ENCODE measurements around the gene AARSD1.
"Not testable (repeated sequence)": the region's sequence is repeated elsewhere in the genome, so short reads cannot be mapped to it uniquely, and the experiment has no call there.

The AARSD1 gene

DNA sequence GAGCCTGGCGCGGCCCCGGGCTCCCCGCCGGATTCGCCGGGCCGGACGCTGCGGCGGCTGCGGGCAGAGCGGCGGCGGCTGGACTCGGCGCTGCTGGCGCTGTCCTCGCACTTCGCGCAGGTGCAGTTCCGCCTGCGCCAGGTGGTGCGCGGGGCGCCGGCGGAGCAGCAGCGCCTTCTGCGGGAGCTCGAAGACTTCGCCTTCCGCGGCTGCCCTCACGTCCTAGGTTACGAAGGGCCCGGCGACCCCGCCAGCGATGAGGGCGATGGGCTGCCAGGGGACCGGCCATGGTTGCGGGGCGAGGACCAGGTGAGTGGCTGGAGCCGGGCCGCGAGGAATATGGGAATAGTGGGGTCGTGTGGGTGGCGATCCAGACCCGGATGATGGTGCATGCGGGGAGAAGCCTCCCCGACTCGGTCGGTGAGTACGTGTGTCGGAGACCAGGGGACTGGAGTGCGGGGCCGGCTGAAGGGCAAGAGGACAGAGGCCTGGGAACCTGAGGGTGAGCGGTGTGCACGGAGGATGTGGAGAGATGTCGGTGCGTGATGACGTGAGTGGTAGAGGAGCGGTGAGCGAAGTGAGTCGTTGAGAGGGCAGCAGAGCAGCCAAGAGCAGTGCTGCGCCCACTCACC is 16.6 kb upstream of the AARSD1 start:
- DNase-seq (ENCODE audit: low read depth in 2 of 2) = peak; percentile 42 to 44

- peak; percentile 87 to 93 for DNase-seq (ENCODE audit: low read depth in 2 of 2)
Measured at GRCh38 chr17:42980274-42980765, 16.1 kb upstream of the AARSD1 start, which contains the start of gene RUNDC1. Gene RUNDC1, plus strand, starts transcription at chr17:42980565. Its CDS starts 12 bp downstream, at chr17:42980577.

DNA sequence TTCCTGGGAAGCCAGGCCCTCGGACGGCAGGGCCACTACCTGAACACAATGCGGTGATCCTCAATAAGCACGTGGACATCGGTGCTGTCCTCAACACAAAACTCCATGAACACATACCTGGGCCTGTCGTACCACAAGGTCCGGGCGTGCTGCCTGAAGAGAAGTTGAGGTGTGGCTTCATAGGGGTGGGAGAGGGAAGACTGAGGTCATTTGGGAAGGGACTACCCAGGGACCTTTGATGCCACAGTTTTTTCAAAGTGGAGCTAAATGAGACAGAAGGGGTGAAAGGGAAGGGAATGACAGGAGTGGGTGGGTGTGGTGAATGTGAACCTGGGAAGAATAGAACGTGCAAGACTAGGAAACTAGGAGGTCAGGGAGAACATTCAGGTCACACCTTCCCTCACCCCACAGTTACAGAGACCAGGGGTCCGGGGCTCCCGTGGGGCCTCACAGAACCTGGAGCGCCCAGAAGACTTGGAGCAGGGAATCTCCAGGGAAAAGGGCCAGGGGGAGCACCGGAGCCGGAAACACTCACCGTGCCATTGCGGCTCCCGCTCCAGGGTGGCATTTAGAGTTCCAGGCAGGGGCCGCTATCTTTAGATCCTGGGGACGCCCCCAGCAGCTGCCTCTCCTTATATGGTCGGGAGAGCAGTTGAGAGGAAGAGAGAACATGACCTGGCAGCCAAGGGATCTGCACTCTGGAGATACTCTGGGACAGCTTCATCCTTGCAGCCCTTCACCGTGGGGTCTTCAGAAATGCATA is 15.4 kb upstream of the AARSD1 start, which contains the start of gene PTGES3L:
Gene PTGES3L, minus strand, starts transcription at position 570 of the 763 bp plus-strand sequence. Its CDS starts 27 bp downstream, at position 543.
- no peak for DNase-seq (ENCODE audit: low read depth in 2 of 2)

DNA sequence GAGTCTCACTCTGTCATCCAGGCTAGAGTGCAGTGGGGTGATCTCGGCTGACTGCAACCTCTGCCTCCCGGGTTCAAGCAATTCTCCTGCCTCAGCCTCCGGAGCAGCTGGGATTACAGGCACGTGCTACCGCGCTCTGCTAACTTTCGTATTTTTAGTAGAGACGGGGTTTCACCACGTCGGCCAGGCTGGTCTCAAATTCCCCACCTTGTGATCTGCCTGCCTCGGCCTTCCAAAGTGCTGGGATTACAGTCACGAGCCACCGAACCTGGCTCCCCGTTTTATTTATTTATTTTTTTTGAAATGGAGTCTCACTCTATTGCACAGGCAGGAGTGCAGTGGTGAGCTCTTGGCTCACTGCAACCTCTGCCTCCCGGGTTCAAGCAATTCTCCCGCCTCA is 11.4 kb upstream of the AARSD1 start:
- DNase-seq (ENCODE audit: low read depth in 2 of 2) = not testable (repeated sequence)

DNA sequence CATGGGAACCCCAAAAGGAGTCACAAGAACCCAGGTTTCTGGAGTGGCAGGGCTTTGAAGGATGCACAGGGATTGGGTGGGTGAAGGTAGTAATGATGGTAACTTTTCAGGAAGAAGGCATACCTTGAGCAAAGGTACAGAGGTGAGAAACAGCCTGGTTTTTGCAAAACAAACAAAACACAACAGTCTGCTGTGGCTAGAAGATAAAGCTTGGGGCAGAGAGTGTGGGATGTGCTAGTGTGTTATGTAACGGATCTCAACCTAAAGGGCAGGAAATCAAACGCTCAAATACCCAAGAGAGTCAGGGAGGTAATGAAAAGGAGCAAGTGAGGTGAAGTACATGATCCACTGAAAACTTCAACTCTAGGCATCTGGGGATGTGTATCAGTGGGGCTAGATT is 11.0 kb upstream of the AARSD1 start:
- no peak for DNase-seq (ENCODE audit: low read depth in 2 of 2)

GRCh38 chr17:42973323-42973722 is 9.1 kb upstream of the AARSD1 start:
- not testable (repeated sequence) for DNase-seq (ENCODE audit: low read depth in 2 of 2)

DNA sequence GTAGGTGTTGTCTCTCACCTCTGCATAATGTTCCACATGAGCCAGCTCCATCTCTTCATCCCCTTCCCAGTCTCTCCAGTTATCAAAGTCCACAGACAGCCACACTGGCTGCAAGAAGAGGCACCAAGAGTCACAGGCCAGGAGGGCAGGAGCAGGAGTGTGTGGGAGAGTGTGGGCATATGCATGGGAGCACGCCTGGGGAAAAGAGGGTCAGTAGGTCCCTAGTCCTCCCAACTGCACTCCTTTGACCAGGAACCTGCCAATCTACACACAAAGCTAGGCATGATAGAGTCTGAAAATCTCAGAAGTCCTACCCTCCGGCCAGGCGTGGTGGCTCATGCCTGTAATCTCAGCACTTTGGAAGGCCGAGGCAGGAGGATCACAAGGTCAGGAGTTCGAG is 7.3 kb upstream of the AARSD1 start:
- no peak for DNase-seq (ENCODE audit: low read depth in 2 of 2)

DNA sequence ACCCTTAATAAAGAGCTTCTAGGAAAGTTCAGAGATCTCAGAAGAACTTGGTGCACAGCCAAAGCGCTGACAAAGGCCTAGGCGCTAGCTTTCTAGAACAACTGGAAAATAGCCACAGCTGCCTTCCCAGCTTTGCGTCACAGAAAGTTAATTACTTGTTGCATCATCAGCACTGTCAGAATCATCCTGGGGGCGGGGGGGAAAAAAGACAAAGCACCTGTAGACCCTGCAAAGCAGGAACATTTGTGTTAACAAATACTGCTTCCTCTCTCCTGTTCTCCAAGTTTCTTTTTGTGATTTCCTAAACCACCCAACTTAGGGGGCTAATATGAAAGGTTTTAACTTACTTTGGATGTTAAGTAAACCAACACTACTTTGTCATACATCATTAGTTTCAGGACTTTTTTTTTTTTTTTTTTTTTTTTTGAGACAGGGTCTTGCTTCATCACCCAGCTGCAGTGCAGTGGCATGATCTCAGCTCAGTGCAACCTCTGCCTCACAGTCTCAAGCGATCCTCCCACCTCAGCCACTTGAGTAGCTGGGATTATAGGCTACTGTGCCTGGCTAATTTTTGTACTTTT is 4.8 kb upstream of the AARSD1 start:
- DNase-seq (ENCODE audit: low read depth in 2 of 2) = no peak

DNA sequence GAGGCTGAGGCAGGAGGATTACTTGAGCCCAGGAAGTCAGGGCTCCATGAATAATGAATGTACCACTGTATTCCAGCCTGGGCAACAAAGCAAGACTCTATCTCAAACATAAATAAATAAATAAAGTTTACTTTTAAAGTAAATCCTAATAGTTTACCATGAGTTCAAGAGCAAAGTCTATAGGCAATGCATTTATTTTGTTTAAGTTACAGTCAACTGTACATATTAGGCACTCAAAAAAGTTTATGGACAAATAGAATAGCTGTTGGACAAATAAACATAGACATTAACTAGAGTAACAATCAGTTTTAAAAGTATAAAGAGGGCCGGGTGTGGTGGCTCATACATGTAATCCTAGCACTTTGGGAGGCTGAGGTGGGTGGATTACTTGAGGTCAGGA is 3.7 kb upstream of the AARSD1 start:
- DNase-seq (ENCODE audit: low read depth in 2 of 2) = no peak

DNA sequence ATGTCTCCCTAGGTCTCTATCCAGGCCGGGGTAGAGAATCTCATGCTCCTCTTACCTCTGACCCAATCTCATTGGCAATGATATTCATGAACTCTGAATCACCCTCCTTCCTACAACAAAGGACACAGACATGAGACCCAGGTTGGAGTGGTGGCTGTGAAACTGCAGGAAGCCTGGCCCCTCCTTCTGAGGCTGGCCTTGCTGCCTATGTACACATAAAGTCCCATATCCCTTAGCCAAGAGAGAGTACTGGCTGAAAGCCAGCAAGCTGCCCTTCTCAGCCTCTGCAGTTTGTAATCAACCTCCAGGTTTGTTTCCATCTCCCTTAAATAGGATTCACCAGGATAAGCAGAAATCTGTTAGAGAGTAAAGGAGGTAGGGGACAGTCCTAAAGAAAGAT is 10.6 kb downstream of the AARSD1 start:
- DNase-seq (ENCODE audit: low read depth in 2 of 2) = no peak

- DNase-seq (ENCODE audit: low read depth in 2 of 2) = no peak
Measured at GRCh38 chr17:42950044-42950783, 14.0 kb downstream of the AARSD1 start.

DNA sequence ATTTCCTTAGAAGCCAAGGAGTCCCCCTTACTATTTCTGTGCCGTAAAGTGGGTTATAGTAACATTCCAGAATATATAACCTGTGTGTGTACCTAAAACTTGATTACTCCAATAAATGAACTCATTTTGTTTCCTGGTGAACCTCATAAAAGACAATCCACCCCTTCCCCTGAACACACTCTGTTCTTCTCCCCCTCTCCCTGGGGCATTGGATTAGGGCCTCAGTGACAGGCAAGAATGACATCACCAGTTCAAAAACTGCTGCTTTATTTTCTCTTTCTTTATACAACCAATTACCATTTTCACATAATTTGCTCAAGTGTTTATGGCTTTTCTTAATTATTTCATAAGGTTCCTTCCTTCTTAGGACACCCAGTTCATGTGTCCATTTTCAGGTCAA is 17.4 kb downstream of the AARSD1 start:
- no peak for DNase-seq (ENCODE audit: low read depth in 2 of 2)

DNA sequence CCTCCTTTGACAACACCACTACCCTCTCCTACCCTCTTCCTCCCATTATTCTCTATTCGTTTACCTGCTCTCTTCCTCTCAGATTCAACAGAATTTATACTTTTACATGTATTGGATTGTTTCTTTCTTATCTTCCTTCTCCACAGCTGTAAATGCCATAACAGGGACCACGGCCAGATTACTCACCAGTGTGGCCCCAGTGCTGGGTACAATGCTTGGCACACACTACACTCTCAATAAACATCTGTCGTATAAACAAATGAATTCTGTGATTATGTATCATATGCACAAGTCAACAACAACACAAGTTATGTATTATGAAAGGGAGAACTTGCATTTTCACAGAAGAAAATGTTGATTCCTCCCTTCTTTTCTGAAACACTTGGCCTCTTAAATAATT is 20.0 kb downstream of the AARSD1 start:
- no peak for DNase-seq (ENCODE audit: low read depth in 2 of 2)

DNA sequence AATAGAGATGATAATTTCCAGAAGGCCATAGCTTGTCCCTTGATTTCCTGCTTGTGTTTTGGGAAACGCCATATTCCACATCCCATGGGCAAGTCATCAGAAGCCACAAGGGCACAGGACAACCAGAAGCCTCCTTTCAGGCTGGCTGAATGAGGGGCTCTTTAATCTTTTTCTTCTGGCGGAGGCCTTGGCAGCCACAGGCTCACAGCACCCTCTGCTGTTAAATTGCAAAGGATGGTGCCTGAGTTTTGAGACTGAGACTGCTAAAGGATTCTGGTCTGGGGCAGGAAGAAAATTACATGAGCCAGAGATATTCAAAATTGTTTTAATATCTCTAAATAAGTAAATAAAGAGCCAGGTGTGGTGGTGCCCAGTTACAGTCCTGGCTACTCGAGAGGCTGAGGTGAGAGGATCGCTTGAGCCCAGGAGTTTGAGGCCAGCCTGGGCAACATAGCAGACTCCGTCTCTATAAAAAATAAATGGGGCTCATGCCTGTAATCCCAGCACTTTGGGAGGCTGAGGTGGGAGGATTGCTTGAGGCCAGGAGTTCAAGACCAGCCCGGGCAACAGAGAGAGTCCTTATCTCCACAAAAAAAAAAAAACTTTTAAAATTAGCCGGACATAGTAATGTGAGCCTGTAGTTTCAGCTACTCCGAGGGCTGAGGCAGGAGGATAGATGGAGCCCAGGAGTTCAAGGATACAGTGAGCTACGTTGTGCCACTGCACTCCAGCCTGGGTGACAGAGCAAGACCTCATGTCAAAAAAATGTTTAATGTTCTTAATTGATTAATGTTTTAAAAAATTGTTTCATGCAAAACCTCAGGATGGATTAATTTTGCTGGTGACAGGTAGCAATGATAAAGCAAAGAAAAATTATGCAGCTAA is 26.3 kb downstream of the AARSD1 start:
- no peak for DNase-seq (ENCODE audit: low read depth in 2 of 2)

GRCh38 chr17:42929497-42929844 is 34.8 kb downstream of the AARSD1 start:
- DNase-seq (ENCODE audit: low read depth in 2 of 2) = no peak

DNA sequence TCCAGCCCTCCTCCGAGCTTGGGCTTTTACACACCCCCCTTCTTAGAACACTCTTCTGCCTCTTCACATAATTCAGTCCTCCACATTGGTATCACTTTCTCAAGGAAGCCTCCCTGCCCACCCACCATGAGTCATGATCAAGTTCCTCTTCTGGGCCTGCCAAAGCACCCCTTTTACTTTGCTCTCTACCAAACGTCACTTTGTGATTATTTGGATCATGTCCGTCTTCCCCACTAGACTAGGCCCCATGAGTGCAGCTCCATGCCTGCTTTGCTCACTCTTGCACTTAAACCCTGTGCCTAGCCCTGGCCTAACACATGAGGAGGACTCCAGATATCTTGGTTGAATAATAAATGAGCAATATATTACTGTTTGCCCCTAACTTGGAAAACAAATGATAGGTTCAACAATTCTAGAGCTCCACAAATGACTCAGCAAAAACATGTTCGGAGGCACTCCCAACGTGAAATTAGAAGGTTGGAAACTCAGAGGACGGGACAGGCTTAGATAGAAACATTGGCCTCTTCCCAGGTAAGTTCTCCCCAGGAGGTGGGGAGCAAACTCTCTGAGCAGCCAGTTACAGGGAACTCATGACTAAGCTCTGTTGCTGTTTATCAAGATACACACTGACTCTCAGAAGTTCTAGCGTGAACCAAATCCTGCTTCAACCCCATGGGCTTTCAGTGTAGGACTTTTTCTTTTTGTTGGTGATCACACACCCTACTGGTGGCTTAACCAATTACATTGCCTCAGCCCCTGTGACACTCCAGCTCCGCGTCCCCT is 35.3 kb downstream of the AARSD1 start:
- DNase-seq (ENCODE audit: low read depth in 2 of 2) = peak in 1 of 2 donors; percentile 6

DNA sequence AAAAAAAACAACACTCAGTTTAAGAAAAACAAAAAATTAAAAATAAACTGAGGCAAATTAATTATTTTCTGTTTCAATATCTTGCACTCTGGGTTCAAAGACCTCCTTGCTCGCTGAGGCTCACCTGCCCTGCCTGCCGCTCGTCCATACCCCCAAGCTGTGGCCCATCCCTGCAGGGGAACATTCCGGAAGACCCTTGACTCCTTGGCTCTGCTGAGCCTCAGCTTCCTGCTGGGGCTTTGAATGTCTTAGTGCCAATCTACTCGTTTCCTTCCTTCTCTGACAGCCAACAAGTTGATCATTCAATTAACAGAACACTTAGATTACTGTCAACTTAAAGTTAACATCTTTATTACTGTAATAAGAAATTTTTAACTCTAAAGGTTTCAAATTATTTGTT is 39.4 kb downstream of the AARSD1 start:
- DNase-seq (ENCODE audit: low read depth in 2 of 2) = no peak

DNA sequence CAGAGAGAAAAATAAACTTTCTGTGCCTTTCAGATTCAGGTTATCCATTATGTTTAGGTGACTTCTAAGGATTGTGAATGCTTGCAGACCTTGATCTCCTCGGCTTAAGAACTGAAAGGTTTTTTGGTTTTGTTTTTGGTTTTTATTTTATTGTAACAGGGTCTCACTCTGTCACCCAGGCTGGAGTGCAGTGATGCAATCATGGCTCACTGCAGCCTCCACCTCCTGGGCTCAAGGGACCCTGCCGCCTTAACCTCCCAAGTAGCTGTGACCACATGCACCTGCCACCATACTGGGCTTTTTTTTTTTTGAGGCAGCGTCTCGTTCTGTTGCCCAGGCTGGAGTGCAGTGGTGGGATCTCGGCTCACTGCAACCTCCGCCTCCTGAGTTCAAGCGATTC is 40.8 kb downstream of the AARSD1 start:
- DNase-seq (ENCODE audit: low read depth in 2 of 2) = not testable (repeated sequence)

DNA sequence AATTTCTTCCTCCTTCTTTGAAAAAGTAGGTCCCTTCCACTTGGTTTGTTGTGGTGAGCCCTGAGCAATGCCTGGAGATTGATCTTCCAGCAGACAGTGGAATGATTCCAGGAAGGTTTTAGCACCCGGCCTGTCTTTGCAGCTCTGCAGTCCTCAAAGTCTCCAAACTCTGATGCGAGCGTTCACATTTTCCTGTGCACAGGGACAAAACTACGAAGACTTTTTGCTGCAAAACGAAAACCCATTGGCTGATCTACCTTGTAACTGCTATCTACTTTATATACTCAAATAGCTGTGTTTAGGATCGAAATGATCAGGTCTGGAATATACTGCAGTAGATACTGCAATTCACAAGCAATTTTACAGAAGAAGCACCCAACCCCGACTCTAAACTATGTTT is 42.0 kb downstream of the AARSD1 start:
- DNase-seq (ENCODE audit: low read depth in 2 of 2) = no peak

DNA sequence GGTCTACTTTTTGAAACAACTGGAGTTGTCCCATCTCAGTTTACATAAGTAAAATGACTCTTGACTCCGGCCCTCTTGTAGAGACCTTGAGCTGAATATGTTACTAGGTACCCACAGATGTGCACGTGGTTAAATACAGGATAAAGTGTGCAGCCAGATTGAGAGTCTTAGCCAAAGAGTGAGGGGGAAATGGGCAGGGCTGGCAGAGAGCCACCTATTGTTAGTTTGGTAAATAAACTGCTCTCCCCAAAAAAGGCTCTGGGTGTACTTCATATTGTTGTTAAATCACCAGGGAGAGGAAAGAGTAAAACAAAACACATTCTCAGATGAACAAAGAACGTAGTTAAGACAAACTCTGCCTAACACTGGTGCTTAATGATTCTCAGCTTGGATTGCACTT is 43.3 kb downstream of the AARSD1 start:
- no peak for DNase-seq (ENCODE audit: low read depth in 2 of 2)
